Amniotic epithelial cell (primary cell): ENCODE measurements around the gene PLOD2.
A peak's percentile ranks its signal among the peaks of the same experiment; 100 is the strongest.

Experiments used
- DNase-seq: peaks from one replicate; pipeline ENCODE4 v3.0.0-alpha.2; 2010; ENCODE audit warnings: low read depth

Gene PLOD2

DNA sequence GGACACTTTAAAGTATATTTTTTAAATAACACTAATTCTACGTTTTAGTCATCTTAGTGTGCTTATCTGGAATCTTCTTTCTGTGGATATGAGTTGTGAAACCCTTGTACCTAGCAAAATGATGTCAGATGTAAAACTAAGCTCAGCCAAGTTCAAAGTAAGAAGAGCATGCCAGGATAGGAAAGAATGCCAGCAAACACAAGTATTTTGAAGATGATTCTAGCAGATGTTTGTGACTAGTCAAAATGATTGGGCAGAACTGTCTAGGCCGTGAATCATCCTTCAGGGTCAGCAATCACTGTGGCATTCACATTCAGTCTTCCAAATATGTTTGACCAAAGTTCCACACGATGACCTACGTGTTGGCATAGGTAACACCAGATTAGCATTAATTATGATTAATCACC is 5.4 kb upstream of the PLOD2 start:
- peak; percentile 97 for DNase-seq

DNA sequence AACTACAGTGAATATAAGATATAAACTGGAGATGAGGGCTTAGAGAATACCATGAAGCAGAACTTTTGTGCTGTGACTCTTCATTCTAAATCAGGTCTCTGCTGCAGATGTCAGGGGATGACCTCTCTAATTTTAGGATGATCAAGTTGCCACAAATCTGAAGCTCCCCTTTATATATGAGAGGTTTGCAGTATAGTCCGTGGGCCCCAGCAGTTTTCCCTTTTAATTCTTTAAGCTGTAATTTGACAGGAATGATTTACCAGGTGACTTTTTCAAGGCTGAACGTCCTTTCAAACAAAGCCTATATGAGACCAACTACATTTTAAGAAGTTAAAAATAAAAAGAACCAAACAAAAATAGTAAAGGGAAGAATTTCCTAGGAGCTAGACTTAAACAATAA is 4.9 kb upstream of the PLOD2 start:
- no peak for DNase-seq

DNA sequence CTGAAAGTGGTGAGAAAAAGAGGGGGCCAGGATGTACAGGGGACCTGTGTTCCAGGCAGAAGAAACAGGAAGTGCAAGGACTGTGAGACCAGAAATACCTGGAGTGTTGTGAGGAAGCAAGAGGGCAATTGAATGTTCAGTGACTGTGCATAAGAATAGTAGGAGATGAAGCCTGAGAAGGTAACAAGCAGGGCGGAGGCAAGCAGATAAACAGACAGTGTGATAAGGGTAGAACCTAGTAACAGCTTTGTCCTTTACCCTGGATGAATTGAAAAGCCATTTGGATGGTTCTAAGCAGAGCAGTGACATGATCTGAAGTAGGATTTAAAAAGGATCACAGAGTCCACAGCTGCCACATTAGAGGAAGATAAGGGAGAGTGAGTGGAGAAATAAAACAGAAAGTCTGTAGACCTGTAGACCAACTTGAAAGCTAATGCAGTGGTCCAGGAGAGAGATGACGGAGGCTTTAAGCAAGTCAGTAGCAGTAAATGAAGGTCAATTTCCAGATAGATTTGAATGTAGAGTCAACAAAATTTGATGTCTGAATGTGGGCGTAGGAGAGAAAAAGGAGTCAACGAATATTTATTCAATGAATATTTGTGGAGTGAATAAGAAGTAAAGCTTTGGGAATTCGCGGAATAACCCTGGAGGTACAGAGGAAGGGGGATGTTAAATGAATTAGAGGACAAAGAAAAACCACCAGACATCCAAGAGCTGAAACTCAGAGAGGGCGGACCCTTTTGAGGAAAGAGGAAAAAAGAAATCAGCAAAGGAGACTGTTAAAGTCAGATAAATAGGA is 4.2 kb upstream of the PLOD2 start:
- peak; percentile 87 for DNase-seq

DNA sequence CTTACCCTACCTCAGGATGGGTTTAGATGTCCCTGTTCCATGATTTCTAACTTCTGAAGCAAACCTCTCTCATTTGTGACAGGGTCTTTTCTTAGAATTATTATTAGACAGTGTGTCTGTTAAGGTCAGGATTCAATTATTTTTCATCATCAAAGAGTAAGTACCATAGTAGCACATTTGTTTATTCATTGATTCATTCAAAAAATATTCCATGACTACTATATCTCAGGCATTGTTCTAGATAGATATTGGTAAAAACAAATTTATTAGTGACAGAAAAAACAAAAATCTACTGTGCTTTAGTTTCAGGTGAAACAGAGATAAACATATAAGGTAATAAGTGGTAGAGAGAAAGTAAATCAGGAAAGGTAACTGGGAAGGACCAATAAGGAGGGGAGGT is 3.5 kb upstream of the PLOD2 start:
- DNase-seq = no peak

DNA sequence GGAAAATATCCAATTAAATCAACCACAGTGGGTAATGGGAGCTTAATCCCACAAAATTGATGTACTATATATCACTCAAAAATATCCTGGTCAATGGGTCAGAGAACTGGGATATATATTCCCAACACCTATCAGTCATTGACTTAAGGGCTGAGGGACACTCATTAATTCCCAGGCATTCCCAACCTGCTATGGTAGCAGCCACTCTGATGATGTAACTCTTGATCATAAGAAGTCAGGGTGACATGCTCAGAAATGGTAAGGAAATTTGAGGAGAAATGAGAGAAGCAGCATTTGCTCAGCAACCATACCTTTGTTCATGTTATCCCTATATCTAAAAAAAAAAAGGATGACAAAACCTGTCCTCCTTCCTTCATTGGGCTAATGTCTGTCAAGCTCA is 3.1 kb upstream of the PLOD2 start:
- no peak for DNase-seq

DNA sequence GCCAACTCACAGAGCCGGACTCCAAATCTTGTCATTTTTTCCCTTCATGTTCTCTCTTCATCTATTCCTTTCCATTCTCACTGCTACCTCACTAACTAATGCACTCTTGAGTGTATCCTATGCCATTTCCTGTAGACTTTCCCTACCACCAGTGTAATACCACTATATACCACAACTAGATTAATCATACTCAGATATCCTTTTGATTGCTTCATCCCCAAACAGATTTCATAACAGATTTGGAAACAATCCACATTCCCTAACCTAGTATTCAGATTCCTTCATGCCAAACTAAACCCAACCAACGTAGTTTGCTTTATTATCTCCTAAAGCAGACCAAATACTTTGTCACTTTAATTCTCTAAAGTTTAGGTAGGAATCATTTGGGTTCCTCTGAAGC is 2.6 kb upstream of the PLOD2 start:
- DNase-seq = peak; percentile 96

DNA sequence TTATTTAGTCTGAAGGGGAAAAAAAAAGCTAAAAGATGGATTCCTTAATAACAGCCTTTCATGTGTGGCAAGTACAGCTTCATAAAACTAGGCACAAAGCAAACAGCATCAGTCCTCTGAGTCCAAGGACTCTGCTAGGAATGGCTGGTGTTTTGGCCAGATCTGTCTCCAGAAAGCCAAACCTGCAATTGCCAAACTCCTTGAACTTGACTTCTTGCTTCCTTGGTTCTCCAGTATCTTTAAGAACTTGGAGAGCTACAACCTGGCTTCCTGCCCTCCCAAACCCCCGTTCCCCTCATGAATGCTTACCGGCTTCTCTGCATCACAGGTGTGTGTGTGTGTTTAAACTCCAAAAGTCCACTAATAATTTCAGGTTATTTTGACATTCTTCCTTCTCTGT is 1.6 kb upstream of the PLOD2 start:
- DNase-seq = no peak

DNA sequence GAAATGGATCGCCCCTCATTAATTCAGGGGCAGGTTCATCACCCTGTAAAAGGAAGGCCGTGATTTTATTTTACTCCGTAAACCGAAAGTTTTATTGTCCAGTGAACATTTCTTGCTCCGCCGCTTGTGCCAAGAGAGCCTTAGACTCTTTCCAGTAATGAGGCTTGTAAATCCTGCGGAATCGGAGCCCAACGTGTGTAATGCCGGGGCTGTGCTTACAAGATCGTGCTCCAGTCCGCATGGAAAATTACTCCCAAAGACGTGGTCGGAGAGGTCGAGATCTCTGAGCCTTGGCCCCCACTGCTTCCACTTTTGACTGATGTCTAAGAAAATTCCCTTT is 649 bp upstream of the PLOD2 start:
- peak; percentile 73 for DNase-seq

DNA sequence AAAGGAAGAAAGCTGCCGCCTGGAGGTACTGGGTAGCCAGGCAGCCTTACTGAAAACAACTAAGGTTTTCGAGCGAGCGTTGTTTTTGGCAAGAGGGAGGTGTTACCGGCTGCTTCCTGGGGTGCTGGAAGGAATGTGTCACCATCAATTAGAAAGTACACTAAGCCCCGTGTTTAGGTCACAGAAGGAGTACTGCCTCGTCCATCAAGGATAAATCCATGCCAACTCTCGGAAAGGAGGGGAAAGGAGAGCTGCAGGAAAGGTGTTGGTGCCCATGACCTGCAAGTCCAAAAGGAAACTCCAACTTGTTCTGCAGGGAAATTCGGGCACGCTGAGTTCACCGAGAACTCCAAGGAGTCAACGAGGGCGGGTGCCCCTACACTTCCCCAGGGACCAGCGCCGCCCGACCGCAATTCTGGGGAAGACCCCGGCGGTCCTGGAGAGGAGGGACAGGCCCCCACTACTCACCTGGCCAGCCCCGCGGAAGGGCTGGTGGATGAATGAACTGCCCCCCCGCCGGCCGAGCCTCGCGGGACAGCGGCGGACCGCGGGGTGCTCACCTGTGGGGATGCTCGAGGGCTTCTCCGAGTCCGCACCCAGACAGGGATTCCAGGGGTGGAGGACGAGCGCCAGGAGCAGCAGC is 542 bp downstream of the PLOD2 start:
- peak; percentile 76 for DNase-seq

DNA sequence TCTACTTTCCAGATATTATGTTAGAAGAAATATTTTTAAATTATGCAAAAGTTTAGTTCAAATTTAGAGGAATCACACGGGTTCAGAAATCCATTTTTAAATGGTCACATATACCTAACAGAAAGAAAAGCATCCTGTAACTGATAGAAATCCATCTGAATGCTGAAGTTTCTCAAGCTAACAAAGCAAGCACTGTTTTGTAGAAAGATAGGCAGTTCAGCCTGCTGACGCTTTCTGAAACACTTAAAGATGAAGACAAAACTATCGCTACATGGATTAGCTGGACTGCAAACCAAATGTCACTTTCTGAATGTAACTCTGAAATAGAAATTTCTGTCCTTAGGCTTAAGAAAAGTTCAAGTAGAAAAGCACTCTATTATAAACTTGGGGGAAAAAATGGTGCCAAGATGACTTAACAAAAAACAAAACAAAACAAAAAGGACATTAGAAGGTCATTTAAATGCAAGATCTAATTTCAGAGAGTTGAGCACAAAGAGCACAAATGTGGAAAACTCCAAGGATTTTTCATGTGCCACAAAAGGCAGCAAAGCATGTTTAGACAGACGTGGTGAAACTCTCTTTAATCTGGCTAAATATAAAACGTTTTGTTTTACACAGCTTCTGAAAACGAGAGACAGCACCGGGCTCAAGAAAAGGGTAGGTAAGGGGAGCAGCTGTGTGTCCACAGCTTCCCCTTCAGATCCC is 1.2 kb downstream of the PLOD2 start:
- no peak for DNase-seq

DNA sequence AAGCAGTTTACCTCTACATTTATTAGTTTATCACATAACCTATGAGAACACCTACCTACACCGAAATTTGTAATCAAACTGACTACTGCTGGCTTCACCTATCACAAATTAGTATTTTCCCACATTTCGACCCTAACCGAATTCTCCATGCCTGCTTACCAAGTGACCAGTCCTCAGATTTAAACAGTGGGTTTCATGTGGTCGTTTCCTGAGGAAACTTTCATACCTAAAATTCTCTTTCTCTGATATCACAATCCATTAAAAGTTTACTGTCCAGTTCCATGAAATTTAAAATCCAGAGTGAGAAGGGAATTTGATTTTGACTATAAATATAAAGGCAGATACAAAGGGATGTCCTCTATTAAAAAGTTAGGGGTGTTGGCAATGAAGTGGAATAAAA is 1.9 kb downstream of the PLOD2 start:
- no peak for DNase-seq

DNA sequence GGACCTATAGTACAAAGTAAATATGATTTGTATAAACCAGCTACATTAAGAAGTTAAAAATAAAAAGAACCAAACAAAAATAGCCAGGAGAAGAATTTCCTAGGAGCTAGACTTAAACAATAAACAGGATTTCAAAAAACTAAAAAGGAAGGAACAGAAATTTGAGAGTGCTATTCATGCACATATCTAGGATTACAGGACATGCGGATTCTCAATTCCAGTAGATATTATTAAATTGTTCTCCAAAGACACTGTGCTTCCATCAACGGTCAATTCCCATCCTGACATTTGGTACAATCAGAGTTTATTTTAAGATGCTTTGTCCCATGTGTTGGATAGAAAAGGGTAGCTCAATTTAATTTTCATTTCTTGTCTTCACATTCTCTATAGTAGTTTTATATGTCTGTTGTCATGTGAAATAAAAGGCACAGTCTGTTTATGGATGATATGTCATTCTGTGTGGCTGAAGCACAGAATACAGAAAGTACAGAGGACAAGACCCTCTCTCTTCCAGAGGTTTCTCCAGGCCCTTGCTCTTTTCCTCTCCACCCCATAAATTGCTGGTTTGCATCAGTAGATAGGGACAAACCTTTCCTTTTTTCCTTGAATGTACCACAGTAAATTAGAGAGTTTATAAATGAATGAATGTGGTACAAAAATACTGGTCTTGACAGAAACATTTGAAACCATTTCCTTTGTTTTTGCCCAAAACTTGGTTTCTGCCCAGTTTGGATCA is 3.5 kb downstream of the PLOD2 start:
- DNase-seq = no peak

DNA sequence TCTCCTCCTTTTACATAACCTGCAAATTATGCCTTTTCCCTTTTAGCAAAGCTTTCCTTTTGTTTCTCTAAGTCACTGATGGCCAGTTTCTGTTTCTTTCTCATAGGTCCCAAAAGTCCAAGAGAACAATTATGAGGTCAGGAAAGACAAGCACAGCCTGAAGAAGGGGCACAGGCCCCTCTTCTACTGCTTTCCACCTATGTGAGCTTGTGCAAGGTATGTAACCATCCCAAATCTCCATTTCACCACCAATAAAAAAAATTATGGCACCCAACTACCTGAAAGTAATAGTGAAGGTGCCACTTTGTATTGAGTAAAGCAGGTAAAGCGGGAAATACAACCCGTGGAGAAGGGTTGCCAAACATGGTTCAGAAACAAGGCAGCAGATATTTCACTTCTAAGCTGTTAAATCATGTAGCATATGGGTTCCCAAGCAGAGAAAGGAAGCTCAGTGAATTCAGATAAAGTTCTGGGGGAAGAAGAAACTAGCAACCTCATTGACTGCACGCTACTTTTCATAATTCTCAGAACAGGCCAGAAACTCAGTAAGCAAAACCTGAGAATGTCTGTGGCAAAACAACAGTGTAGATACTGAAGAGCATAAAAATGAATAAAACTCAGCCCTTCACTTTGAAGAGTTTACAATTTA is 4.2 kb downstream of the PLOD2 start:
- no peak for DNase-seq

DNA sequence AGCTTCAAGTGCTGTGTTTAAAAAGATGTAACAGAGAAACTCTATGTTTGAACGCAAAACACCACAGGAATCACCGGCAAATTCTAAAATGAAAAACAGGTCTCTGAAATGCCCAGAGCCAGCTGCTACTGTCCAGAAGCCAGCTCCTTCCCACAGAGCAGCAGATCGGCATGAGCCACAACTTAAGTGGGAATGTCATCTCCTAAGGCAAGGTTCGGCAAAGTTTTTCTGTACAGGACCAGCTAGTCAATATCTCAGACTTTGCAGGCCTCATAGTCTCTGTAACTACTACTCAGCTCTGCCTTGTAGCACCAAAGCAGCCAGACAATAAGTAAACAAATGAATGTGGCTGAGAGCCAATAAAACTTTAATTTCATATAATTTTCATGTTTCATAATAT is 4.9 kb downstream of the PLOD2 start:
- DNase-seq = no peak

DNA sequence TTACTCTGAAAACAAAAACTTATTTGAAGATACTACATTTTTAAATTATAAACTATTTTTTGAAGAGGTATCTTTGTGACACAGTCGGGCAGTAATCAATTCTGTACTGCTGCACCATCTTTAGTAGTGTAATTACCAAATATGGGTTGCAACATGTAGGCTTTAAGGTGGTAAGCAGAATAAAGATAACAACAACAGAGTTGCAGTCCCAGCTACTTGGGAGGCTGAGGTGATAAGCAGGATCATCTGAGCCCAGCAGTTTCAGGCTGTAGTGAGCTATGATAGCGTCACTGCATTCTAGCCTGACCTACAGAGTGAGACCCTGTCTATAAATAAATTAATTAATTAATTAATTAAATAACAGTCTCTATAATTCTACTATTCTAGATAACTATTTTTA is 6.0 kb downstream of the PLOD2 start:
- DNase-seq = peak; percentile 75

DNA sequence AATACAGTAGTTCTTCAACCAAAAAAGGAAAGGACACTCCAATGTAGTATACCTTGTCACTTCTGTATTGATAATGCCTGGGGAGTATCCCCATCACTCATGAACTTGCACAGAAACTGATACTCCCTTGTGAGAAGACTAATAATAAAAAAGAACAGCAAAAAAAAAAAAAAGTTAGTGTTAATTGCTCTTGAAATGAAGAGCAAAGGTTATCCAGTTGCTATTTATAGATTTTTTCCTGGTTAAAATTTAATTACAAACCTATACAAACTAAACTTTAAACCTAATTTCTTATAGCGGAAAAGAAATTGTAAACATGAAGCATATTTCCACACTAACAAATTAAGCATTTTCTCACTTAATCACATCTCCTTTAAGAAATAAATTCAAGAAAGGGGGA is 6.7 kb downstream of the PLOD2 start:
- DNase-seq = no peak

DNA sequence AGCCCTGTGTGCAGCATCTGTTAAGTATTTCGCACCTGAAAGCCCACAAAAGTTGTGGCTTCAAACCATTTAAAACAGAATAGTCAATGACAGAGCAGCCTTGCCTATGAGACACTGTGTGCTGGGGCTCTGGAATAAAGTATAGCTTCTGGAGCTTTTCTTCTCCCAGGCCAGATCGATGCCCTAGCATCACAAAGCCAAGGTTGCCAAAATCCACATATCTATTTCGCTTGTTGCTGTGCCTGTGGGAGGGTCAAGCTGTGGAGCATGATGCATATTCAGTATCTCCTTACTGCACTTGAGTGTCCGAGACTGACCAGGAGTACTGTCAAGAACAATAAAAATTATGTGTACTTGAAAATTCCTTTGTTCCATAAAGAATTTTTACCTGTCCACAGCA is 7.6 kb downstream of the PLOD2 start:
- no peak for DNase-seq

DNA sequence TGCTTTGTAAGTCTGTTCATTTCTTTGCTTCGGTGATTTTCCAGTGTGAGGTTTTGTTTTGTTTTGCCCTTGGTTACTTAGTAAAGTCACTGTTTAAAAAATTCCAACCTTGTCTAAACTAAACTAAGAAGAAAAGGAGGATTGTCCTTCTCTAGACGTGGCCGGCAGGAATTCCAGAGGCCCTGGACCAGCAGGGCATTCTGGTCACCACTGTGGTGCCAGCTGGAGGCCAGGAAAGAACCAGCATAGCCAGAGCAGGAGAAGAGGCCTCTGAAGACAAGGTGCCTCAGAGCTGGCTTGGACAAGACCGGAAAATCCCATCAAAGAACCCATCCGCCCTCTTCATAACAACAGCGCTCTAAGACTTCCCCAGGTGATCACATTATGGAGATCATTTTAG is 8.2 kb downstream of the PLOD2 start:
- DNase-seq = no peak

DNA sequence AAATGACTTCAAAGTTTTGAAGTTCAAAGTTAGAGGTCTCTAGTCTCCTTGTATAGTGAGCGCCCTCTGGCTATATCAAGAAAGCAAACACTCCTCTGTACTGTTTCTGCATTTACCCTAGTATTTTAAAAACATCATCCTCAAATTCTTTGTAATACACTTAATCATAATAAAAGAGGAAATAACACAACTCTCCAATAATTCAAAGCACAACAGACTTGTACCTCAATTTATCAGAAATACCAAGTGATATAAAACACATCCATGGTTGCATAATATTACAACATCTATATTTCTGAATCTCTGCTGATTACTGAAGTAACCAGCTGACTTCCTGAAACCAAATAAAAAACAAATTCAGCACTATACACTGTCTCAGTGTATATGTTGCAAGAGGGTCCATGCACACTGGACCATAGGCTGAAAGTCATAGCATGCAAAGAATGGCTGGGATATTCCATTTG is 12.5 kb downstream of the PLOD2 start:
- DNase-seq = peak; percentile 85

DNA sequence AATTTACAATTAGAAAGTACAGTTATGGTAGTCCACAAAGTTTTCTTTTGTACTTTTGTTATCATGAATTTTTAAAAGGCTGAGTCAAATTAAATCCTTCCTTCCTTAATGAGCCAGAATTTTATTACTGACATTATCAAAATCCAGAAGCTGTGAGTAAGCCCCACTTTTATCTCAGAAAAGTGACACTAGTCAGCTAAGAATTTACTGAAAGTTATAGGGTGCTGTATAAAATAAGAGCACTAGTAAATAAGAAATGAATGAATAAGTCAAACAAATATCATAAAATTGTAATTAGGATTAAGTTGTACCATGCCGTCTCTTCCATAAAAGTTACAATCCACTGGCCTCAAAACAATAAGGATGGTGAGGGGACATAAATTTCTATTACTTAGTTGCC is 15.3 kb downstream of the PLOD2 start:
- no peak for DNase-seq

DNA sequence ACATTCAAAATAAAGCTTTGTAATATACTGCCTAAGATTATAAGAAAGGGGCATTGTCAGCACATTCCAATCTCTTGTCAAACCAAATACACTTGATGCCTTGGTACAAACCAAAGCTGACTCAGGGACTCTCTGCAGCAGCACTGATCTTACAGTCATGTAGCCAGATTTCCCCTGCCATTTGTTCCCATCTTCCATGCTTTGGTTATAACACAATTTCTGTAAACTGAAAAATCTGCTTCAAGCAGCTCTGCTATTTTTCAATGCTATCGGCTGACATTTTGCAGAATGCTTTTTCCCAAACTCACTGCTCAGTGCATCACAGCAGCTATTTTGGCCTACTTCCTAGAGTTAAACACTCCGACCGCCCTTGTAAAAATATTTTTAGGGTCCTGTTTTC is 18.2 kb downstream of the PLOD2 start:
- peak; percentile 68 for DNase-seq

DNA sequence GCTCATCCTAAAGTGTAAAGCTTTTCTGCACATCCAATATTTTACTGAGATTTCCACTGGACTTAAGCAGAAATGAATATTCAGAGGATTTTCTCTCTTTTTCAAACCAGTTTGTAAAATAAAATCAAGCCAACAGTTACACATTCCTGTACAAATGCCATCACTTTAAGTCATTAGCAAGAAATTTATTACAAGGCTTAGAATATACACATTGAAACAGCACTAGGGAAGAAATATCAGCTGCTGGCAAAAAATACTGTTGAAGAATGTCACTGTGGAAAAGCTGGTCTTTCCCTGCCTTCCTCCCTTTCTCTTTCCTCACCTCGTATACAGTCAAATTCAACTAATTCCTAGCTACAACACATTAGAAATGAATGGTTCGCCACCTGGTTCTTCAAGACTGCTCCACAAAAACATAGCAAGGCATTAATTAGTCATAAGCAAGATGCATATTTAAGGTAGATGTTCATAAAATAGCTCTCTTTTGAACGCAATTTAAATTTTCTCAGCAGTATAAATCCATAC is 21.3 kb downstream of the PLOD2 start:
- no peak for DNase-seq
